Measurements from ENCODE around the gene GPR156. TPM values are rescaled to one million over a fixed set of nuclear protein-coding genes. Genes with fewer than 3 reads are reported as not detected.

Gene GPR156
- total RNA-seq, 4 donors from 2014 or later = not detected

DNA sequence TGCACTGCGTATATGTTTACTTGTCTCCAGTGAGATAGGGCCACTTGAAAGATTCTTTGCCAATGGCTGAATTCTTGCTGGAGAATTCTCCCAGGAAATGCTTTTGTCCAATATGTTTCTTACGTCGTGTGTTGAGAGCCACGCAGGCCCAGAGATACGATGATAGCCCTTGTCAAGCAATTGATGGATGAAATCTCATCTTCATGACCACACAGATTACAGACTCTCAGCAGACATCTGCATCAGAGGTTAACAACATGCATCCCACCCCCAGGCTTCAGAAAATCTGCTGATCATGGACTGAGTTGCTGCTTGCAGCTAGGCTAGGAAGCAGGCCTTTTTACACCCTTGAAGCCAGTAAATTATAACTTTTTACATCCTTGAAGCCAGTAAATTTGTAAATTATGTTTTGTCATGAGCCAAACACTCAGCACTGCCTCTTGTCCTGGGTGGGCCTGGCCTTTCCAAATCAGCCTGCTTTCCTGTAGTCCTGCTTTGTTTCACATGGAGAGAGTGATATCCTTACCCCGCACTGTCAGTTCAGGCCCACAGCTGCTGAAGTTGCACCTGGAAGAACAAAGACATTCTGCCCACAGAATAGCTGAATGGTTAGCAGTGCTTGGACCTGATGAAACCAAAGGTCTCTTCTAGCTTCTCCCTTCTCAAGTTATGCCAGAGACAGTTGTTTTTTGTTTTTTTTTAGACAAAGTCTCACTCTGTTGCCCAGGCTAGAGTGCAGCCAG, 84.4 kb downstream of the GPR156 start:
- no peak overlapping the region for H3K4me3 ChIP-seq
- H3K36me3 ChIP-seq = no peaks in the 10 kb centered on the region
- no peaks in the 10 kb centered on the region for H3K4me1 ChIP-seq
- DNase-seq = no peak
- H3K27me3 ChIP-seq = no peaks in the 10 kb centered on the region
- H3K9me3 ChIP-seq = no peaks in the 10 kb centered on the region
- no peak overlapping the region for H3K27ac ChIP-seq
- TF ChIP-seq POLR2A (IDR thresholded peaks at IDR 0.05) = no peak
- TF ChIP-seq, protein P1, sequence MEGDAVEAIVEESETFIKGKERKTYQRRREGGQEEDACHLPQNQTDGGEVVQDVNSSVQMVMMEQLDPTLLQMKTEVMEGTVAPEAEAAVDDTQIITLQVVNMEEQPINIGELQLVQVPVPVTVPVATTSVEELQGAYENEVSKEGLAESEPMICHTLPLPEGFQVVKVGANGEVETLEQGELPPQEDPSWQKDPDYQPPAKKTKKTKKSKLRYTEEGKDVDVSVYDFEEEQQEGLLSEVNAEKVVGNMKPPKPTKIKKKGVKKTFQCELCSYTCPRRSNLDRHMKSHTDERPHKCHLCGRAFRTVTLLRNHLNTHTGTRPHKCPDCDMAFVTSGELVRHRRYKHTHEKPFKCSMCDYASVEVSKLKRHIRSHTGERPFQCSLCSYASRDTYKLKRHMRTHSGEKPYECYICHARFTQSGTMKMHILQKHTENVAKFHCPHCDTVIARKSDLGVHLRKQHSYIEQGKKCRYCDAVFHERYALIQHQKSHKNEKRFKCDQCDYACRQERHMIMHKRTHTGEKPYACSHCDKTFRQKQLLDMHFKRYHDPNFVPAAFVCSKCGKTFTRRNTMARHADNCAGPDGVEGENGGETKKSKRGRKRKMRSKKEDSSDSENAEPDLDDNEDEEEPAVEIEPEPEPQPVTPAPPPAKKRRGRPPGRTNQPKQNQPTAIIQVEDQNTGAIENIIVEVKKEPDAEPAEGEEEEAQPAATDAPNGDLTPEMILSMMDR (IDR thresholded peaks at IDR 0.05) = no peak

DNA sequence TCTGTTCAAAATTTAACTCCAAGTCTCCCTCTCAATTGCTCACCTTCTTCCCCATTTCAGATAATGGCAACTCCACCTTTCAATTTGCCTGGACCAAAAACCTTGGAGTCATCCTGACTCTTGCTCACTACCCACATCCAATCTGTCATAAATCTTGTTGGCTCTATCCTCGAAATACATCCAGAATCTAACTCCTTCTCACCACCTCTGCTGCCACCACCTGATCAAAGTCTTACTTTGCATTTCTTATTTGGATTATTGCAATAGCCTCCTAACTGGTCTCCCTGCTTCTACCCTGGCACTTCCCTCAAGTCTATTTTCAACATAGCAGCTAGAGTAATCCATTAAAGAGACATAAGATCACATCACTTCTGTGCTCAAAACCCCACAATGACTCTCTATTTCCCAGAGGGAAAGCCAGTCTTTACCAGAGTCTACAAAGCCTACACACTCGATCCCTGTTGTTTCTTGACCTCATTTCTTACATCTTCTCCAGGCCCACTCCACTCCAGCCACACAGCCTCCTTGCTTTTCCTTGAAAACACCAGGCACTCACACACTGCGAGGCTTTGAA, 86.6 kb downstream of the GPR156 start:
- Histone ChIP-seq H3K4me1 (no peaks in the 10 kb centered on the region), H3K36me3 (no peaks in the 10 kb centered on the region), H3K27ac (no peak overlapping the region), H3K27me3 (no peaks in the 10 kb centered on the region), H3K4me3 (no peak overlapping the region), H3K9me3 (no peaks in the 10 kb centered on the region)
- TF ChIP-seq POLR2A (IDR thresholded peaks at IDR 0.05) = no peak
- TF ChIP-seq, protein P1 (IDR thresholded peaks at IDR 0.05) = peak in 3 of 6 experiments; percentile 35 to 50 (median 37)
- DNase-seq = no peak

DNA sequence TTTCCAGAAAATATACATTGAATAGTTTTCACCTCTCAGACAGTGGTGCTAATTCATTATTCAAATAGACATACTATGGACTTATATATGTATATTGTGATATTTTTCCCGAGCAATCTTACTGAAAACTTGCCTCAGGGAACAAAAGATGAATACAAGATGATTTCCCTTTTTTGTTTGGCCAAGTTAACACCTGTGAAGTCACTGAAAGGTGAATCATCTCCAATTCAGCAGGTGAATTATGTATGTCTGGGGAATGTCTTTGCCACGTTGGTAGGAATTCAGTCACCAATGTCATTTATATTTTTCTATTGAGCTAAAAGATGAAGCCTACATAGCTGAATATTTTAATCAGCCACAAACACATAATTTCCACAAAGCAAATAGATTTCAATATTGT, 88.2 kb downstream of the GPR156 start:
- H3K36me3 ChIP-seq = no peaks in the 10 kb centered on the region
- TF ChIP-seq, protein P1 (IDR thresholded peaks at IDR 0.05) = no peak
- no peak for TF ChIP-seq POLR2A (IDR thresholded peaks at IDR 0.05)
- H3K4me1 ChIP-seq = no peaks in the 10 kb centered on the region
- no peak overlapping the region for H3K27ac ChIP-seq
- H3K4me3 ChIP-seq = no peak overlapping the region
- no peaks in the 10 kb centered on the region for H3K27me3 ChIP-seq
- no peak for DNase-seq
- no peaks in the 10 kb centered on the region for H3K9me3 ChIP-seq

DNA sequence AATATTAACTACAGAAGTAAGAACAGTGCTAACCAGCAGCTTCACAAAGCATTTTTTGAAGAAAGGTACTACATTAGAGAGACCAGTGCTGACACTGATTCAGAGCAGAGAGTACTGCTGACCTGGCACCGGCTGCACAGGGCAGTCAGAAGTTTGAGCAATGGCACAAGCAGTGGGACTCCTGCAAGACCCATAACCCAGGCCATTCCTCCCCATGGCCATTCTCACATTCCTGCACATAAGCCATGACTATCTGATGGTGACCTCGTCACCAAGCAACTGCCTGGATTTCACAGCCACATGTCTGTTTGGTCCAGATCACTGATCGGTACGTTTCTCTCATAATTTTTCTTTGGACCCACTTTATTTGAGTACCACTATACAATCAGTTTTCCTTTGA, 88.7 kb downstream of the GPR156 start:
- no peak overlapping the region for H3K4me3 ChIP-seq
- H3K9me3 ChIP-seq = no peaks in the 10 kb centered on the region
- no peaks in the 10 kb centered on the region for H3K4me1 ChIP-seq
- DNase-seq = no peak
- no peak overlapping the region for H3K27ac ChIP-seq
- no peaks in the 10 kb centered on the region for H3K36me3 ChIP-seq
- TF ChIP-seq, protein P1 (IDR thresholded peaks at IDR 0.05) = no peak
- TF ChIP-seq POLR2A (IDR thresholded peaks at IDR 0.05) = no peak
- no peaks in the 10 kb centered on the region for H3K27me3 ChIP-seq

DNA sequence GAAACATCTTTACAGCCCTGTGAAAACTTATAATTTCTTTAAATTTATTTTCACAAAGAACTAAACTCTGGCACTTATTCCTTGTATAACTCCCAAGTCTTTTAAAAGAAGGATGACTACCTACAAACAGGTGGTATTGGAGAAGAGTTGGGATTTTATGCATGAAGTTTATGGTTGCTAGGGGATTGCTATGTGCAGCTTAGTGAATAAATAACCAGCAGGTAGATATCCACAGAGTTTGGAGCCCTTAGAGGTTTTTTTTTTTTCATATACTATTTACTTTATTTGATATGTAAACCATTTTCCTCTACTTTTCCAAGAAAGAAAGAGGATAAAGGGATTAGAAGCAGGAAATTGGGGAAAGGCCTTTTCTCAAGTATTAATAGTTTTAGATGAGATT, 91.5 kb downstream of the GPR156 start:
- DNase-seq = no peak
- Histone ChIP-seq H3K36me3 (no peaks in the 10 kb centered on the region), H3K4me1 (no peaks in the 10 kb centered on the region), H3K27ac (no peak overlapping the region), H3K9me3 (no peaks in the 10 kb centered on the region), H3K4me3 (no peak overlapping the region), H3K27me3 (no peaks in the 10 kb centered on the region)
- no peak for TF ChIP-seq POLR2A (IDR thresholded peaks at IDR 0.05)
- TF ChIP-seq, protein P1 (IDR thresholded peaks at IDR 0.05) = no peak

Measured in Peyer's patch (tissue), 4 donors.